GM19438 (cell line): Measurements from ENCODE around the gene TMEM129.
"Not testable (repeated sequence)": the region's sequence is repeated elsewhere in the genome, so short reads cannot be mapped to it uniquely, and the experiment has no call there.

Experiments used
- ATAC-seq: cut with Tn5 transposase; IDR thresholded peaks from one replicate; pipeline ENCODE4 v1.9.1; 2021; ENCODE audit warnings: low read depth; ENCODE audit not compliant: unreplicated experiment

Gene TMEM129

GRCh38 chr4:1706358-1706757 lies 14.8 kb downstream of the TMEM129 start:
- no peak for ATAC-seq

DNA sequence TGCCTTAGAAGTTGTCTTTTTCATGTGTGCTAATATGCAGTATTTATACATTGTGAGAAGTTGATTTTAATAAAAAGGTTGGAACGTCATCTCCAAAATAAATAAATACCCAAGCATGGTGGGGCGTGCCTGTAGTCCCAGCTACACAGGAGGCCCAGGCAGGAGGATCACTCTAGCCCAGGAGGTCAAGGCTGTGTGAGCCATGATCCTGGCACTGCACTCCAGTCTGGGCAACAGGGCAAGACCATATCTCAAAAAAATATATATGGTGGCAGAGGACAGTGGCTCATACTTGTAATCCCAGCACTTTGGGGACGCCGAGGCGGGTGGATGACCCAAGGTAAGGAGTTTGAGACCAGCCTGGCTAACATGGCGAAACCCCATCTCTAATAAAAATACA lies 15.4 kb downstream of the TMEM129 start:
- ATAC-seq: no peak

GRCh38 chr4:1703867-1704266 lies 17.3 kb downstream of the TMEM129 start:
- ATAC-seq: no peak

GRCh38 chr4:1701671-1702070 lies 19.5 kb downstream of the TMEM129 start:
- ATAC-seq: not testable (repeated sequence)

- no peak for ATAC-seq
Observed at GRCh38 chr4:1695913-1696312, 25.2 kb downstream of the TMEM129 start.

GRCh38 chr4:1693131-1693896 lies 27.8 kb downstream of the TMEM129 start:
- peak; percentile 68 for ATAC-seq

DNA sequence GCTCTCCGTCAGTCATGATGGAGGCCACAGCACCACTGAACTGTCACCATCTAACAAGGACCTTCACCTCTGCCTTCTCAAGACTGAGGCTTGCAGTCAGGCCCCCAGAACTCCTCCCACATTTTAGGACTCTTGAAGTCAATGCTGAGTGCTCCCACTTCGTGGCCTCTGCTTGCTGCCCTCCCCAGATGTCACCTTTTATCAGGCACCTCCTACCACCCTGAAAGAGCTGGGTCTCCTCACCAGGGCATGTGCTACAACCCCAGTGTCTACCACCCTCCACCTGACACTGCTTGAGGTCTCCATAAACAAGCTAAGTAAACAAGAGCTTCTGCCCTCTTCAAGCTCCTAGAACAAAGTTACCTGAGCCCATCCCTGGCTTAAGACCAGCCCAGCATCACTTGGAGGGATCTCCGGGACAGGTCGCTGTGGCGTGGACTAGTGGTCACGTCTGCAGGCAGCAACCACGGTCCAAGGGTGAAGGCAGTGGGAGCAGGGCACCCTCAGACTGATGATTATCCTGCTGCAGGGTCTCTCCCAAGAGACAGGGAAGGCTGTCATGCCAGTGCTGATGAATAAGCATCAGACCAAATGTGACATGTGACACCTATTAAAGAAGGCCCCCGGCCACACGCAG lies 29.3 kb downstream of the TMEM129 start:
- ATAC-seq: no peak

GRCh38 chr4:1690698-1691097 lies 30.4 kb downstream of the TMEM129 start:
- no peak for ATAC-seq

- no peak for ATAC-seq
Observed at GRCh38 chr4:1686440-1687036, 34.6 kb downstream of the TMEM129 start.

GRCh38 chr4:1685235-1686150 lies 35.6 kb downstream of the TMEM129 start:
- no peak for ATAC-seq

DNA sequence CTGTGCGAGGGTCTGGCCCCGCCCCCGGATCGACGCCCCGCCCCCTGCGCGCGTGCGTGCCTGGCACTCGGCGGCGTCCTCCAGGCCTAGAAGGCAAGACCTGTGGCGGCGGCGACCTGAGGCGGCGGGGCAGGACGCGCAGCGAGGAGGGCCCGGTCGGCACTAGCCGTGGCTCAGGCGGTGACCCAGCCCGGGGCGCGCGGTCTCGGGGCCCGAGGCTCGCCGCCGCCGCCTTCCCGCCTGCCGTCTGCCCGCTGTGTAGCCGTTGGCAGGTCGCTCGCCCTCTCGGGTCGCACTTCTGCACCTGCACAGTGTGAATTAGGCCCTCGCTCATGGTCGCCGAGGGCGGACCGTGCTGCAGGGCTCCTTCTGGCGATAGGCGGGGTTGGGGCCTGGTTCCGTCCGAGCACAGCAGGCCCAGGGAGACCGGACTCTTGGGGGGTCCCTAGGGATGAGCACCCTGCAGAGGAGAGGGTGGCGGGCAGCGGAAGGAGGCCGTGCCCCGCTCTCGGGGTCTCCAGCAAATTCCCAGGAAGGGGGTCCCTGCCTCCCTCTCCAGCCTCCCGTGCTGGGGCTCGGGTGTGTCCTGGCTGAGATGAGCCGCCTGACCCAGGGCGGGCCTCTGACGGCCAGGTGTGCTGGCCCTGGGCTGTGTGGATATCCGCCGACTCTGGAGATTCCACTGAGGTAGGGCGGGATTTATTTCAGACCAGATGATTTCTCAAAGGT lies 36.5 kb downstream of the TMEM129 start:
- peak; percentile 13 for ATAC-seq

- ATAC-seq: peak; percentile 80
Observed at GRCh38 chr4:1683736-1684505, 37.2 kb downstream of the TMEM129 start, which contains the start of gene FAM53A. FAM53A (minus strand) TSS chr4:1684313; CDS start chr4:1668741, 15,572 bp downstream.

GRCh38 chr4:1683261-1683735 lies 37.8 kb downstream of the TMEM129 start:
- ATAC-seq: no peak

- ATAC-seq: no peak
Observed at GRCh38 chr4:1682860-1683259, 38.3 kb downstream of the TMEM129 start.

DNA sequence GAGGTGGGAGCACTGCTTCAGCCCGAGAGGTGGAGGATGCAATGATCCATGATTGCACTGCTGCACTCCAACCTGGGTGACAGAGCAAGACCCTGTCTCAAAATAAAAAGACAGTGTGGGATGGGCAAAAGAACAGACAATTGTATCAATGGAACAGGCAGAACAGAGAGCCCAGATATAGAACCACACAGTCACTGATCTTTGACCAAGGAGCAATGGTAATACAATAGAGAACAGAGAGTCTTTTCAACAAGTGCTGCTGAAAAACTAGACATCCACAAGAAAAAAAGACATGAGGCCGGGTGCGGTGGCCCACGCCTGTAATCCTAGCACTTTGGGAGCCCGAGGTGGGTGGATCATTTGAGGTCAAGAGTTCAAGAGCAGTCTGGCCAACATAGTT lies 42.9 kb downstream of the TMEM129 start:
- ATAC-seq: no peak

DNA sequence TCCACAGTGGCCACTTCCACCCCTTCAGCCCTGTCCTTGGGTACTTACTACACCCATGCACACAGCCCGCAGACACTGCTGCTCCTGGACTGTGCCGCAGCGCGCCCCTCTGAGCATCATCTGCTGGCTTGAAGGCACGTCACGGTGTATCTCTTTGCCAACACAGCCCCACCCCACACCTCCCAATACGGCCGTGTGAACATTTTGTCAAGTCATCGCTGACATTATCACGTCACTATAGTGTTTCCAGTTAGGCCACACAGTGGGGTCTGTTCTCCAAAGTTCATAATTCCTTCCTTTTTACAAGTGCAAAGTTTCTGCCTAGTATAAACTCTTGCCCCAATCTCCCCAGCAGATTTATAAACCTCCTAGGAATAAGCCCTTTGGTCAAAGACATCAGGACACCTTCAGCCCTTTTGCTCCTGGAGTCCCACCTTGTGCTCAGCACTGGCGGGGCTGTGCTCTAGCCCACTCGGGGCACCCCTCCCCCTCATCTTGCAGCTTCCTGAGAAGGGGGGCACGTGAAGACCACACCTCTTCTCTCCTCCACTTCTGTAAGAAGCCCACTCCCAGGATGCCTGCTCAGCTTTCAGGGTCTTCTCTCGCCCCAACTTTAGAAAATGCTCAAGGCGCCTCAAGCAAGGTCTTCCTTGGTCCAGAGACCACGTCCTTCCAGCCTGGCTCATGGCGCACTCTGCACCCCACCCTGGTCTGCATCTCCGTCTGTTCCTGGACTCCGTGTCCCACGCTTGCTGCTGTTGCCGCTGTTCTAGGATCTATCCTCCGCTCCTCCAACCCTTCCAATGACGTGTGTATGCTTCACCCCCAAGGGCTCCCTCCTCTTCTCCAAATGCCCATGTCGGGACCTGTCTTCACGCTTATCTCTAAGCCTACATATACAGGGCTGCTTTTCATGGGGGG lies 44.3 kb downstream of the TMEM129 start:
- no peak for ATAC-seq

GRCh38 chr4:1675802-1676137 lies 45.4 kb downstream of the TMEM129 start:
- no peak for ATAC-seq

GRCh38 chr4:1675136-1675801 lies 45.9 kb downstream of the TMEM129 start:
- no peak for ATAC-seq
